Esophagus squamous epithelium (tissue), 5 donors: ENCODE results near the gene SLC7A6. TPM values are rescaled to one million over a fixed set of nuclear protein-coding genes. Genes with fewer than 3 reads are reported as not detected.

Experiments used
- DNase-seq: peaks from one replicate; lab custom pipeline; 2025; lab: John Stamatoyannopoulos, UW
- H3K27ac ChIP-seq, 4 donors: fragments of 200-600 bp; sonication (generic); one replicate each; pipeline ENCODE4 v1.5.1; 2016 to 2019; ENCODE audit warnings: mild to moderate bottlenecking in 1 of 4
- H3K27me3 ChIP-seq, 4 donors: fragments of 200-600 bp; sonication (generic); 1 replicate in 3 of 4; 2 replicates in 1 of 4; pipeline versions ENCODE4 v1.5.1 to v1.6.0; 2017 to 2021; ENCODE audit warnings: antibody characterized with exemption in 1 of 4
- H3K36me3 ChIP-seq, 3 donors: fragments of 200-600 bp; sonication (generic); one replicate each; pipeline ENCODE4 v1.5.1; 2016 to 2019
- H3K4me1 ChIP-seq, 3 donors: fragments of 200-600 bp; sonication (generic); one replicate each; pipeline ENCODE4 v1.5.1; 2017 to 2019
- H3K4me3 ChIP-seq, 4 donors: fragments of 200-600 bp; sonication (generic); 1 replicate in 3 of 4; 2 replicates in 1 of 4; pipeline ENCODE4 v1.5.1; 2016 to 2019; ENCODE audit warnings: mild to moderate bottlenecking in 2 of 4, moderate library complexity in 1 of 4
- H3K9me3 ChIP-seq, 3 donors: fragments of 200-600 bp; sonication (generic); one replicate each; pipeline ENCODE4 v1.5.1; 2016 to 2019
- CTCF ChIP-seq, 6 experiments: fragments of 450-650 bp in 4 of 6; fragments of 200-600 bp in 2 of 6; sonication (generic) in 2 of 6; IDR thresholded peaks; one replicate each; pipeline ENCODE4 v1.5.1; 2016 to 2019; ENCODE audit warnings: antibody characterized with exemption in 6 of 6, mild to moderate bottlenecking in 4 of 6, moderate library complexity in 4 of 6
- POLR2A ChIP-seq, 4 donors: fragments of 450-650 bp; IDR thresholded peaks; one replicate each; pipeline ENCODE4 v1.6.1; 2017; ENCODE audit warnings: antibody characterized with exemption in 4 of 4, mild to moderate bottlenecking in 4 of 4, moderate library complexity in 3 of 4
- WGBS, 2 donors: methylation state at CpG; one replicate each; pipeline ENCODE4 v1.1.5; 2018; 5-methylcytosine and 5-hydroxymethylcytosine counted together
- intact Hi-C: fragments of 100-400 bp; cut with DNase I; formaldehyde crosslinking; loops from one replicate; pipeline ENCODE4 v1.15.0; 2022
- total RNA-seq, 4 donors: library from RNA; depleted of rRNA; stranded (reverse); fragments of >200 nt; gene quantifications; one replicate each; pipeline ENCODE4 v1.1.0, GENCODE V29; 2016
- donor health status: DM: yes; HTN: yes; CAD: no.

SLC7A6 gene
- total RNA-seq, 4 donors from 2014 or later, result 5.7 to 28.2 (median 7.9) TPM

- Histone ChIP-seq H3K4me1 (peaks cover 20 to 71% (median 22%) of the 10 kb centered on the region in 3 donors), H3K27ac (peak overlapping the region; percentile 88 to 98 (median 92)), H3K9me3 (no peaks in the 10 kb centered on the region), H3K36me3 (peaks cover 0 to 16% (median 0%) of the 10 kb centered on the region in 3 donors), H3K27me3 (no peaks in the 10 kb centered on the region), H3K4me3 (peak overlapping the region; percentile 62 to 76 (median 70))
- no peak for DNase-seq
- WGBS, 2 donors, result 8 to 10% methylated on average over 2 to 15 of the region's 21 CpGs
- intact Hi-C loops, result loop anchor here (10.0 kb wide), 1 partner anchor 152 kb away; the partner anchor contains the start of gene NFATC3
- TF ChIP-seq CTCF (IDR thresholded peaks at IDR 0.05) (no peak), POLR2A (IDR thresholded peaks at IDR 0.05) (no peak)
These were observed 27.5 kb upstream of the SLC7A6 start for GRCh38 chr16:68236826-68237242.

GRCh38 chr16:68237243-68238028 lies 26.9 kb upstream of the SLC7A6 start:
- H3K4me1 ChIP-seq, result peaks cover 20 to 65% (median 22%) of the 10 kb centered on the region in 3 donors
- intact Hi-C loops, result loop anchor here (10.0 kb wide), 1 partner anchor 153 kb away; the partner anchor contains the start of gene NFATC3

GRCh38 chr16:68238029-68238345 lies 26.3 kb upstream of the SLC7A6 start:
- Histone ChIP-seq H3K9me3 (no peaks in the 10 kb centered on the region), H3K36me3 (peaks cover 0 to 4% (median 0%) of the 10 kb centered on the region in 3 donors), H3K4me3 (peak overlapping the region; percentile 62 to 76 (median 70)), H3K4me1 (peaks cover 20 to 60% (median 22%) of the 10 kb centered on the region in 3 donors), H3K27me3 (no peaks in the 10 kb centered on the region), H3K27ac (peak overlapping the region; percentile 88 to 98 (median 92))
- DNase-seq, result no peak
- TF ChIP-seq POLR2A (IDR thresholded peaks at IDR 0.05), result no peak
- TF ChIP-seq CTCF (IDR thresholded peaks at IDR 0.05), result no peak
- WGBS, 2 donors, result 10 to 16% methylated on average over 15 to 20 of the region's 20 CpGs
- intact Hi-C loops, result loop anchor here (10.0 kb wide), 1 partner anchor 153 kb away; the partner anchor contains the start of gene NFATC3

More at GRCh38 chr16:68237243-68238028, 26.9 kb upstream of the SLC7A6 start:
- Histone ChIP-seq H3K27ac (peak overlapping the region; percentile 88 to 98 (median 92)), H3K36me3 (peaks cover 0 to 10% (median 0%) of the 10 kb centered on the region in 3 donors), H3K9me3 (no peaks in the 10 kb centered on the region), H3K27me3 (no peaks in the 10 kb centered on the region), H3K4me3 (peak overlapping the region; percentile 62 to 76 (median 70))
- TF ChIP-seq POLR2A (IDR thresholded peaks at IDR 0.05) (peak in 3 of 4 donors; percentile 54 to 79 (median 77)), CTCF (IDR thresholded peaks at IDR 0.05) (peak in 2 of 6 experiments; percentile 1 to 5)
- peak; percentile 62 for DNase-seq
- WGBS, 2 donors, result 1% methylated on average over 34 to 37 of the region's 72 CpGs

GRCh38 chr16:68242085-68242484 lies 22.2 kb upstream of the SLC7A6 start:
- H3K27me3 ChIP-seq, result no peaks in the 10 kb centered on the region
- H3K36me3 ChIP-seq, result no peaks in the 10 kb centered on the region
- no peak overlapping the region for H3K27ac ChIP-seq
- no peak overlapping the region for H3K4me3 ChIP-seq
- DNase-seq, result no peak
- TF ChIP-seq POLR2A (IDR thresholded peaks at IDR 0.05) (no peak), CTCF (IDR thresholded peaks at IDR 0.05) (no peak)
- intact Hi-C loops, result no loop called here
- no peaks in the 10 kb centered on the region for H3K9me3 ChIP-seq
- H3K4me1 ChIP-seq, result peaks cover 18 to 51% (median 35%) of the 10 kb centered on the region in 3 donors
- whole genome bisulfite sequencing, 2 donors, result 71 to 82% methylated on average over 7 of the region's 7 CpGs
